Measurements from ENCODE around the gene PACRG. TPM values are rescaled to one million over a fixed set of nuclear protein-coding genes. Genes with fewer than 3 reads are reported as not detected.

PACRG gene
- polyA plus RNA-seq, 2 of the 4 experiments (the other 2 are of a cell fraction): 0.14 to 0.30 TPM

- Histone ChIP-seq H3K9me3 (no peaks in the 10 kb centered on the region), H3K4me2 (no peak overlapping the region), H3K4me3 (no peak overlapping the region), H3K27ac (no peak overlapping the region), H3K4me1 (no peaks in the 10 kb centered on the region)
- ATAC-seq: no peak
- POLR2A ChIA-PET: no interaction called here
- TF ChIP-seq TFCP2L1 (CRISPR knock-in tag; IDR thresholded peaks at IDR 0.05) (no peak), HMGXB4 (CRISPR knock-in tag; IDR thresholded peaks at IDR 0.05; ENCODE audit: borderline replicate concordance) (no peak), CHD4 (IDR thresholded peaks at IDR 0.05; ENCODE audit: borderline replicate concordance) (no peak), MAZ (IDR thresholded peaks at IDR 0.05; ENCODE audit: borderline replicate concordance, low read depth, low read length) (no peak), ZSCAN20 (CRISPR knock-in tag; IDR thresholded peaks at IDR 0.05) (no peak), ZFP36 (IDR thresholded peaks at IDR 0.05; ENCODE audit: borderline replicate concordance, partially characterized antibody) (no peak)
- CTCF ChIA-PET: no interaction called here
- no peak for DNase-seq (ENCODE audit: low read depth in 1 of 2, low spot score in 1 of 2)
- no peak for FAIRE-seq
- 82% methylated on average over 5 of the region's 8 CpGs for WGBS (ENCODE audit: missing lambda C conversion rate)
Measured at GRCh38 chr6:163345931-163346330, 618.2 kb downstream of the PACRG start.

GRCh38 chr6:163346497-163346961 is 618.8 kb downstream of the PACRG start:
- H3K4me3 ChIP-seq: no peak overlapping the region
- ATAC-seq (no peak), FAIRE-seq (no peak), DNase-seq (ENCODE audit: low read depth in 1 of 2, low spot score in 1 of 2) (no peak)
- no peak overlapping the region for H3K27ac ChIP-seq
- no peaks in the 10 kb centered on the region for H3K4me1 ChIP-seq
- ChIA-PET POLR2A (no interaction called here), CTCF (no interaction called here)
- no peak overlapping the region for H3K4me2 ChIP-seq
- H3K9me3 ChIP-seq: no peaks in the 10 kb centered on the region
- 74% methylated on average over 9 of the region's 16 CpGs for WGBS (ENCODE audit: missing lambda C conversion rate)
- TF ChIP-seq RARB (CRISPR knock-in tag; IDR thresholded peaks at IDR 0.05) (no peak), KDM5A (IDR thresholded peaks at IDR 0.05) (no peak), CTCF (IDR thresholded peaks at IDR 0.05) (no peak), ZFP36 (IDR thresholded peaks at IDR 0.05; ENCODE audit: borderline replicate concordance, partially characterized antibody) (no peak), POLR2AphosphoS2 (conservative IDR thresholded peaks at IDR 0.05; ENCODE audit: low read length) (no peak)

GRCh38 chr6:163347021-163347446 is 619.3 kb downstream of the PACRG start:
- DNase-seq (ENCODE audit: low read depth in 1 of 2, low spot score in 1 of 2) (no peak), ATAC-seq (no peak), FAIRE-seq (no peak)
- WGBS (ENCODE audit: missing lambda C conversion rate): 82% methylated on average over 12 of the region's 12 CpGs
- CTCF ChIA-PET: no interaction called here
- Histone ChIP-seq H3K4me3 (no peak overlapping the region), H3K9me3 (no peaks in the 10 kb centered on the region), H3K4me1 (no peaks in the 10 kb centered on the region), H3K4me2 (no peak overlapping the region), H3K27ac (no peak overlapping the region)
- TF ChIP-seq RAD21 (conservative IDR thresholded peaks at IDR 0.05 in 1 of 2, IDR thresholded peaks at IDR 0.05 in 1 of 2): no peak
- no peak for TF ChIP-seq MYC (IDR thresholded peaks at IDR 0.05; ENCODE audit: borderline replicate concordance, low read length)
- TF ChIP-seq CBX8 (IDR thresholded peaks at IDR 0.05): no peak
- TF ChIP-seq BHLHE40 (IDR thresholded peaks at IDR 0.05; ENCODE audit: low read depth, low read length): no peak
- no peak for TF ChIP-seq HOXB13 (CRISPR knock-in tag; IDR thresholded peaks at IDR 0.05; ENCODE audit: low read depth)
- no peak for TF ChIP-seq ATOH8 (CRISPR knock-in tag; IDR thresholded peaks at IDR 0.05; ENCODE audit: low read depth)
- no peak for TF ChIP-seq KDM5A (IDR thresholded peaks at IDR 0.05)
- no peak for TF ChIP-seq TP53 (CRISPR knock-in tag; IDR thresholded peaks at IDR 0.05)
- no peak for TF ChIP-seq BCL3 (IDR thresholded peaks at IDR 0.05)
- TF ChIP-seq JUN (IDR thresholded peaks at IDR 0.05): no peak
- TF ChIP-seq ZSCAN20 (CRISPR knock-in tag; IDR thresholded peaks at IDR 0.05): no peak
- no peak for TF ChIP-seq HOXA7 (CRISPR knock-in tag; IDR thresholded peaks at IDR 0.05)
- TF ChIP-seq PHF8 (IDR thresholded peaks at IDR 0.05; ENCODE audit: borderline replicate concordance, low read depth): no peak
- TF ChIP-seq FOXS1 (CRISPR knock-in tag; IDR thresholded peaks at IDR 0.05): no peak
- TF ChIP-seq ZC3H11A (IDR thresholded peaks at IDR 0.05): no peak
- no peak for TF ChIP-seq MAX (IDR thresholded peaks at IDR 0.05)
- POLR2A ChIA-PET: no interaction called here
